GM12878 (cell line): Measurements from ENCODE around the gene MTHFD2. TPM values are rescaled to one million over a fixed set of nuclear protein-coding genes. Genes with fewer than 3 reads are reported as not detected.

Experiments used
- BCLAF1 ChIP-seq: fragments of 450-650 bp; IDR thresholded peaks from 2 replicates; pipeline ENCODE4 v1.6.1; 2017; ENCODE audit warnings: antibody characterized with exemption, mild to moderate bottlenecking, moderate library complexity
- BMI1 ChIP-seq: fragments of 450-650 bp; IDR thresholded peaks from 2 replicates; pipeline ENCODE4 v1.6.1; 2016; ENCODE audit warnings: mild to moderate bottlenecking, moderate library complexity, borderline replicate concordance
- ESRRA ChIP-seq: IDR thresholded peaks from 2 replicates; pipeline ENCODE4 v1.6.1; 2012; ENCODE audit warnings: mild to moderate bottlenecking, low read length, improper control_type of control experiment
- GABPA ChIP-seq: IDR thresholded peaks from 2 replicates; pipeline ENCODE4 v1.6.1; 2014; ENCODE audit warnings: antibody characterized with exemption, low read depth, mild to moderate bottlenecking, inconsistent platforms
- KAT2A ChIP-seq: conservative IDR thresholded peaks from 2 replicates; pipeline ENCODE4 v1.6.1; 2011; ENCODE audit warnings: low read depth, low read length; ENCODE audit not compliant: control insufficient read depth
- KDM1A ChIP-seq: fragments of 200-600 bp; sonication (generic); IDR thresholded peaks from 2 replicates; pipeline ENCODE4 v1.6.1; 2016; ENCODE audit warnings: borderline replicate concordance
- PAX8 ChIP-seq: fragments of 450-650 bp; IDR thresholded peaks from 2 replicates; pipeline ENCODE4 v1.6.1; 2017; ENCODE audit warnings: mild to moderate bottlenecking, moderate library complexity
- PBX3 ChIP-seq: IDR thresholded peaks from 2 replicates; pipeline ENCODE4 v1.6.1; 2011; ENCODE audit warnings: mild to moderate bottlenecking, low read depth, low read length, moderate library complexity; ENCODE audit not compliant: insufficient replicate concordance
- POLR2AphosphoS5 ChIP-seq: IDR thresholded peaks from 2 replicates; pipeline ENCODE4 v1.6.1; 2011; ENCODE audit warnings: mild to moderate bottlenecking, low read length, inconsistent platforms
- POU2F2 ChIP-seq: IDR thresholded peaks from 3 replicates; pipeline ENCODE4 v1.6.1; 2011; ENCODE audit warnings: low read depth, mild to moderate bottlenecking, low read length, borderline replicate concordance
- REST ChIP-seq: IDR thresholded peaks from 2 replicates; pipeline ENCODE4 v1.6.1; 2012; ENCODE audit warnings: mild to moderate bottlenecking, low read depth, low read length
- SIN3A ChIP-seq: IDR thresholded peaks from 2 replicates; pipeline ENCODE4 v1.6.1; 2012; ENCODE audit warnings: low read depth, low read length, improper control_type of control experiment
- SMC3 ChIP-seq: IDR thresholded peaks from 2 replicates; pipeline ENCODE4 v1.6.1; 2011; ENCODE audit warnings: low read length, improper control_type of control experiment, borderline replicate concordance
- SUPT20H ChIP-seq: IDR thresholded peaks from 2 replicates; pipeline ENCODE4 v1.6.1; 2011; ENCODE audit warnings: low read depth, mild to moderate bottlenecking, low read length, moderate library complexity, borderline replicate concordance; ENCODE audit not compliant: control insufficient read depth
- TAF1 ChIP-seq: IDR thresholded peaks from 2 replicates; pipeline ENCODE4 v1.6.1; 2011; ENCODE audit warnings: mild to moderate bottlenecking, low read depth, low read length, borderline replicate concordance
- USF1 ChIP-seq: IDR thresholded peaks from 2 replicates; pipeline ENCODE4 v1.6.1; 2011; ENCODE audit warnings: borderline replicate concordance, low read depth, mild to moderate bottlenecking, moderate library complexity, mixed read lengths, low read length; ENCODE audit not compliant: insufficient read depth; ENCODE audit errors: extremely low read length
- ZBTB4 ChIP-seq: fragments of 450-650 bp; formaldehyde crosslinking; IDR thresholded peaks from 2 replicates; pipeline ENCODE4 v1.4.0; 2022; ENCODE audit warnings: mild to moderate bottlenecking, moderate library complexity
- polyA plus RNA-seq, 11 experiments: library from polyadenylated mRNA; depleted of rRNA in 4 of 11; unstranded in 6 of 11; stranded (reverse) in 5 of 11; fragments of >200 nt; fragmentation: Nextera tagmentation in 4 of 11; fragmentation: Illumina TruSeq in 1 of 11; extraction: Ambion mirVana in 4 of 11; extraction: Trizol in 1 of 11; gene quantifications; 1 replicate in 1 of 11; 2 replicates in 10 of 11; pipeline versions ENCODE4 v1.2.1 to v1.2.3, GENCODE V29; 2011 to 2016; ENCODE audit warnings: inconsistent platforms in 2 of 11, missing spikeins in 2 of 11, low read depth in 1 of 11
- total RNA-seq, 4 experiments: library from RNA; depleted of rRNA in 3 of 4; stranded (reverse); fragments of >200 nt in 3 of 4; fragmentation: Illumina TruSeq in 1 of 4; extraction: Trizol in 1 of 4; gene quantifications; 2 replicates each; pipeline versions ENCODE4 v1.2.1 to v1.2.3, GENCODE V29; 2013 to 2021

Gene MTHFD2
- total and polyA plus RNA-seq, 10 of the 15 experiments (the other 5 are each of a cell fraction or from before 2014, with no cell fraction given): 128 to 292 (median 150) TPM

GRCh38 chr2:74206180-74206688 lies 7.8 kb downstream of the MTHFD2 start (continued):
- TF ChIP-seq PBX3 (no peak), KDM1A (no peak), SMC3 (no peak), GABPA (no peak), TAF1 (no peak), REST (no peak), SIN3A (no peak), POU2F2 (no peak), ESRRA (no peak), ZBTB4 (CRISPR knock-in tag) (no peak), BCLAF1 (no peak), SUPT20H (no peak), BMI1 (no peak), USF1 (no peak), KAT2A (no peak), POLR2AphosphoS5 (no peak; the same call in 1 of the 2 replicates), PAX8 (no peak)
